A549 (cell line): ENCODE measurements around the gene PABPC3. TPM values are rescaled to one million over a fixed set of nuclear protein-coding genes. Genes with fewer than 3 reads are reported as not detected.

Experiments used
- ATAC-seq, 2 experiments: fragments of 200-7000 bp in 1 of 2; fragments of >200 bp in 1 of 2; cut with Nextera tagmentation in 1 of 2; cut with Tn5 transposase in 1 of 2; 3 replicates each; pipeline versions ENCODE4 v1.8.0 to v1.9.1; 2018 to 2020; ENCODE audit warnings: mild to moderate bottlenecking in 1 of 2, moderate library complexity in 1 of 2
- CTCF ChIA-PET: fragments of 300-600 bp; sonication (Branson Sonifier 250); formaldehyde crosslinking; extraction: SDS; loops from one replicate; lab custom pipeline; 2021; ENCODE audit warnings: antibody characterized with exemption, inconsistent platforms; lab: Yijun Ruan, JAX
- POLR2A ChIA-PET: fragments of 350-600 bp; formaldehyde crosslinking; extraction: SDS; loops from one replicate; lab custom pipeline; 2021; ENCODE audit warnings: antibody characterized with exemption, inconsistent platforms; lab: Yijun Ruan, JAX
- DNase-seq, 2 experiments: peaks; one replicate each; pipeline versions ENCODE4 v3.0.0 to v3.0.0-alpha.2; 2011 to 2016; ENCODE audit warnings: low read depth in 1 of 2, low spot score in 1 of 2
- FAIRE-seq: peaks from 2 replicates; lab custom pipeline; 2011; peaks lifted over from hg19 to GRCh38; lab: Jason Lieb, UNC
- H3K27ac ChIP-seq, 2 experiments: fragments of >200 bp; sonication (Bioruptor Twin); formaldehyde crosslinking; 3 replicates each; pipeline ENCODE4 v1.5.1; 2016 to 2017
- H3K4me1 ChIP-seq: fragments of >200 bp; sonication (Bioruptor Twin); formaldehyde crosslinking; 3 replicates; pipeline ENCODE4 v1.6.1; 2016
- H3K4me2 ChIP-seq: fragments of >200 bp; sonication (Bioruptor Twin); formaldehyde crosslinking; 3 replicates; pipeline ENCODE4 v1.6.1; 2016
- H3K4me3 ChIP-seq: fragments of >200 bp; sonication (Bioruptor Twin); formaldehyde crosslinking; 3 replicates; pipeline ENCODE4 v1.5.1; 2016
- H3K9me3 ChIP-seq: fragments of >200 bp; sonication (Bioruptor Twin); formaldehyde crosslinking; 3 replicates; pipeline ENCODE4 v1.6.1; 2016
- CBX2 ChIP-seq: fragments of 200-600 bp; sonication (generic); IDR thresholded peaks from 2 replicates; pipeline ENCODE4 v1.6.1; 2016; ENCODE audit warnings: low read depth, mild to moderate bottlenecking, borderline replicate concordance
- CBX8 ChIP-seq: fragments of 200-600 bp; sonication (generic); IDR thresholded peaks from 2 replicates; pipeline ENCODE4 v1.6.1; 2016
- EHF ChIP-seq: fragments of 250-450 bp; sonication (Bioruptor Pico); IDR thresholded peaks from 2 replicates; pipeline ENCODE4 v1.5.0; 2020; ENCODE audit warnings: mild to moderate bottlenecking
- FOSB ChIP-seq: fragments of 250-450 bp; sonication (Bioruptor Pico); IDR thresholded peaks from 2 replicates; pipeline ENCODE4 v1.5.0; 2020; ENCODE audit warnings: mild to moderate bottlenecking, moderate library complexity
- FOSL2 ChIP-seq, 2 experiments: fragments of 450-650 bp in 1 of 2; fragments of >200 bp in 1 of 2; sonication (Bioruptor Twin) in 1 of 2; formaldehyde crosslinking; IDR thresholded peaks; 2 replicates each; pipeline versions ENCODE4 v1.5.0 to v1.6.1; 2016 to 2020; ENCODE audit warnings: mild to moderate bottlenecking in 1 of 2, moderate library complexity in 1 of 2
- HDAC2 ChIP-seq: fragments of 200-600 bp; sonication (generic); IDR thresholded peaks from 2 replicates; pipeline ENCODE4 v1.6.1; 2016
- HEYL ChIP-seq: fragments of 250-450 bp; sonication (Bioruptor Pico); IDR thresholded peaks from 2 replicates; pipeline ENCODE4 v1.8.0; 2021; ENCODE audit warnings: mild to moderate bottlenecking, moderate library complexity
- HOXA7 ChIP-seq: fragments of 250-450 bp; sonication (Bioruptor Pico); IDR thresholded peaks from 2 replicates; pipeline ENCODE4 v1.5.0; 2020; ENCODE audit warnings: mild to moderate bottlenecking, moderate library complexity
- HOXB13 ChIP-seq: fragments of 250-450 bp; sonication (Bioruptor Pico); IDR thresholded peaks from 2 replicates; pipeline ENCODE4 v1.5.0; 2020; ENCODE audit warnings: low read depth, mild to moderate bottlenecking, moderate library complexity
- HOXB5 ChIP-seq: fragments of 250-450 bp; sonication (Bioruptor Pico); IDR thresholded peaks from 2 replicates; pipeline ENCODE4 v1.5.0; 2020; ENCODE audit warnings: mild to moderate bottlenecking, moderate library complexity
- JUN ChIP-seq, 2 experiments: fragments of >200 bp; sonication (Bioruptor Twin); formaldehyde crosslinking; IDR thresholded peaks; 2 replicates in 1 of 2; 3 replicates in 1 of 2; pipeline ENCODE4 v1.6.1; 2016 to 2017
- KDM5A ChIP-seq: fragments of 200-600 bp; sonication (generic); IDR thresholded peaks from 2 replicates; pipeline ENCODE4 v1.6.1; 2016; ENCODE audit warnings: antibody characterized with exemption, mild to moderate bottlenecking
- MAFK ChIP-seq: fragments of 450-650 bp; IDR thresholded peaks from 2 replicates; pipeline ENCODE4 v1.6.1; 2014; ENCODE audit not compliant: partially characterized antibody
- NPAS2 ChIP-seq: fragments of 250-450 bp; sonication (Bioruptor Pico); IDR thresholded peaks from 2 replicates; pipeline ENCODE4 v1.8.0; 2022; ENCODE audit warnings: mild to moderate bottlenecking, moderate library complexity, borderline replicate concordance
- PHF8 ChIP-seq: fragments of 200-600 bp; sonication (generic); IDR thresholded peaks from 2 replicates; pipeline ENCODE4 v1.6.1; 2016; ENCODE audit warnings: low read depth, mild to moderate bottlenecking, antibody characterized with exemption, moderate library complexity, borderline replicate concordance
- RAD21 ChIP-seq, 2 experiments: fragments of >200 bp in 1 of 2; sonication (Bioruptor Twin) in 1 of 2; formaldehyde crosslinking in 1 of 2; IDR thresholded peaks in 1 of 2; conservative IDR thresholded peaks in 1 of 2; 2 replicates in 1 of 2; 3 replicates in 1 of 2; pipeline ENCODE4 v1.6.1; 2012 to 2018; ENCODE audit warnings: inconsistent platforms in 1 of 2
- RARB ChIP-seq: fragments of 250-450 bp; sonication (Bioruptor Pico); IDR thresholded peaks from 2 replicates; pipeline ENCODE4 v1.8.0; 2021; ENCODE audit warnings: mild to moderate bottlenecking, moderate library complexity
- RFX5 ChIP-seq: fragments of 450-650 bp; IDR thresholded peaks from 2 replicates; pipeline ENCODE4 v1.7.1; 2014; ENCODE audit warnings: antibody characterized with exemption, mild to moderate bottlenecking, moderate library complexity
- RNF2 ChIP-seq: fragments of 200-600 bp; sonication (generic); IDR thresholded peaks from 2 replicates; pipeline ENCODE4 v1.6.1; 2016; ENCODE audit warnings: low read depth, mild to moderate bottlenecking, antibody characterized with exemption, moderate library complexity, borderline replicate concordance
- SMC3 ChIP-seq: fragments of >200 bp; sonication (Bioruptor Twin); formaldehyde crosslinking; IDR thresholded peaks from 3 replicates; pipeline ENCODE4 v1.6.1; 2018; ENCODE audit warnings: inconsistent platforms
- SREBF2 ChIP-seq: fragments of 450-650 bp; IDR thresholded peaks from 2 replicates; pipeline ENCODE4 v1.6.1; 2014; ENCODE audit warnings: mild to moderate bottlenecking, moderate library complexity
- TFCP2L1 ChIP-seq: fragments of 250-450 bp; sonication (Bioruptor Pico); IDR thresholded peaks from 2 replicates; pipeline ENCODE4 v1.5.0; 2021; ENCODE audit warnings: mild to moderate bottlenecking
- ZC3H11A ChIP-seq: fragments of 450-650 bp; IDR thresholded peaks from 2 replicates; pipeline ENCODE4 v1.6.1; 2014; ENCODE audit warnings: antibody characterized with exemption, mild to moderate bottlenecking
- ZFP36 ChIP-seq: fragments of 450-650 bp; IDR thresholded peaks from 2 replicates; pipeline ENCODE4 v1.6.1; 2014; ENCODE audit warnings: borderline replicate concordance; ENCODE audit not compliant: partially characterized antibody
- WGBS: methylation state at CpG from one replicate; pipeline ENCODE4 v1.1.6; 2017; ENCODE audit errors: missing lambda C conversion rate; 5-methylcytosine and 5-hydroxymethylcytosine counted together
- polyA minus RNA-seq: library from RNA; depleted of rRNA, polyadenylated mRNA; stranded (reverse); fragments of >200 nt; gene quantifications from 2 replicates; pipeline ENCODE4 v1.2.3, GENCODE V29; 2011; rRNA and poly(A)+ RNA removed
- polyA plus RNA-seq, 4 experiments: library from polyadenylated mRNA; depleted of rRNA in 3 of 4; stranded (reverse); fragments of >200 nt; fragmentation: RNase III in 1 of 4; extraction: RNeasy Plus Mini Kit Qiagen cat#74134 plus additional on column Dnase treatment in 1 of 4; gene quantifications; 2 replicates in 3 of 4; 3 replicates in 1 of 4; pipeline ENCODE4 v1.2.3, GENCODE V29; 2011 to 2017
- TF ChIP-seq, protein P1 (sequence below): IDR thresholded peaks from 2 replicates; pipeline ENCODE4 v1.6.1; 2012; ENCODE audit warnings: low read depth, borderline replicate concordance
- TF ChIP-seq, protein P2 (sequence below): fragments of 250-450 bp; sonication (Bioruptor Pico); IDR thresholded peaks from 2 replicates; pipeline ENCODE4 v1.5.0; 2021; ENCODE audit warnings: mild to moderate bottlenecking, moderate library complexity, borderline replicate concordance
- TF ChIP-seq, protein P3 (sequence below): fragments of >200 bp; sonication (Bioruptor Twin); formaldehyde crosslinking; IDR thresholded peaks from 3 replicates; pipeline ENCODE4 v1.6.1; 2016
- TF ChIP-seq, protein P4 (sequence below): IDR thresholded peaks from 2 replicates; pipeline ENCODE4 v1.6.1; 2012

The PABPC3 gene
- polyA plus RNA-seq (2011; rRNA removed): 0.39 and 0.42 TPM in 2 replicates
- 0.03 and 0.05 TPM in 2 replicates for polyA plus RNA-seq (2012; cell fraction: cytosol; rRNA removed)
- polyA plus RNA-seq (2012; cell fraction: nucleus; rRNA removed): 0.02 and 0.11 TPM in 2 replicates
- polyA plus RNA-seq (2017; fragmentation: RNase III; extraction: RNeasy Plus Mini Kit Qiagen cat#74134 plus additional on column Dnase treatment): 0.20 to 0.34 TPM (median 0.22 TPM) in 3 replicates
- 0.08 and 0.10 TPM in 2 replicates for polyA minus RNA-seq

DNA sequence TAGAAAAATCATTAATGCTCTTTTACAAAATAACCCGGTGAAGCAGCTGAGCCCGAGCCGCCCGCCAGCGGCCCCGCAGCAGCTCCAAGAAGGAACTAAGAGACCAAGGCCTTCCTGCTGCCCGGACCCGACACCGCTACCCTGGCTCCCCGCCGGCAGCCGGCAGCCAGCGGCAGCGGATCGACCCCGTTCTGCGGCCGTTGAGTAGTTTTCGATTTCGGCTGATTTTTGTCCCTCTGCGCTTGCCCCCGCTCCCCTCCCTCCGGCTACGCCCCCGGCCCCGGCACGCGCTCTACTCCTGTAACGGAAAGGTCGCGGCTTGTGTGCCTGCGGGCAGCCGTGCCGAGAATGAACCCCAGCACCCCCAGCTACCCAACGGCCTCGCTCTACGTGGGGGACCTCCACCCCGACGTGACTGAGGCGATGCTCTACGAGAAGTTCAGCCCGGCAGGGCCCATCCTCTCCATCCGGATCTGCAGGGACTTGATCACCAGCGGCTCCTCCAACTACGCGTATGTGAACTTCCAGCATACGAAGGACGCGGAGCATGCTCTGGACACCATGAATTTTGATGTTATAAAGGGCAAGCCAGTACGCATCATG, at the start of gene PABPC3:
Gene PABPC3 (plus strand): TSS at position 286 of the 603 bp plus-strand sequence. CDS start 63 bp downstream, at position 349.
- no peaks in the 10 kb centered on the region for H3K4me1 ChIP-seq
- no peak within 1 kb of the TSS for H3K4me2 ChIP-seq
- CTCF ChIA-PET: interaction anchor here (2.1 kb wide), 1 partner anchor 18 kb away, joined by 7 read pairs; no protein-coding TSS in a partner anchor
- WGBS: 67% methylated on average over 27 of the region's 50 CpGs
- ATAC-seq: no peak
- H3K9me3 ChIP-seq: no peaks in the 10 kb centered on the region
- no peak within 1 kb of the TSS for H3K4me3 ChIP-seq
- POLR2A ChIA-PET: no interaction called here
- FAIRE-seq: no peak
- no peak for TF ChIP-seq HEYL (CRISPR knock-in tag)
- TF ChIP-seq CBX8: no peak
- TF ChIP-seq HOXB5 (CRISPR knock-in tag): no peak
- no peak for TF ChIP-seq PHF8
- TF ChIP-seq, protein P1, sequence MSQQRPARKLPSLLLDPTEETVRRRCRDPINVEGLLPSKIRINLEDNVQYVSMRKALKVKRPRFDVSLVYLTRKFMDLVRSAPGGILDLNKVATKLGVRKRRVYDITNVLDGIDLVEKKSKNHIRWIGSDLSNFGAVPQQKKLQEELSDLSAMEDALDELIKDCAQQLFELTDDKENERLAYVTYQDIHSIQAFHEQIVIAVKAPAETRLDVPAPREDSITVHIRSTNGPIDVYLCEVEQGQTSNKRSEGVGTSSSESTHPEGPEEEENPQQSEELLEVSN: no peak
- no peak for TF ChIP-seq FOSB (CRISPR knock-in tag)
- TF ChIP-seq SMC3: no peak
- no peak for TF ChIP-seq HDAC2
- TF ChIP-seq, protein P2, sequence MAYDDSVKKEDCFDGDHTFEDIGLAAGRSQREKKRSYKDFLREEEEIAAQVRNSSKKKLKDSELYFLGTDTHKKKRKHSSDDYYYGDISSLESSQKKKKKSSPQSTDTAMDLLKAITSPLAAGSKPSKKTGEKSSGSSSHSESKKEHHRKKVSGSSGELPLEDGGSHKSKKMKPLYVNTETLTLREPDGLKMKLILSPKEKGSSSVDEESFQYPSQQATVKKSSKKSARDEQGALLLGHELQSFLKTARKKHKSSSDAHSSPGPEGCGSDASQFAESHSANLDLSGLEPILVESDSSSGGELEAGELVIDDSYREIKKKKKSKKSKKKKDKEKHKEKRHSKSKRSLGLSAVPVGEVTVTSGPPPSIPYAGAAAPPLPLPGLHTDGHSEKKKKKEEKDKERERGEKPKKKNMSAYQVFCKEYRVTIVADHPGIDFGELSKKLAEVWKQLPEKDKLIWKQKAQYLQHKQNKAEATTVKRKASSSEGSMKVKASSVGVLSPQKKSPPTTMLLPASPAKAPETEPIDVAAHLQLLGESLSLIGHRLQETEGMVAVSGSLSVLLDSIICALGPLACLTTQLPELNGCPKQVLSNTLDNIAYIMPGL: no peak
- TF ChIP-seq TFCP2L1 (CRISPR knock-in tag): no peak
- no peak for TF ChIP-seq RNF2
- no peak for TF ChIP-seq EHF (CRISPR knock-in tag)
- no peak for TF ChIP-seq SREBF2
- TF ChIP-seq, all 56 proteins: peak for 0
- H3K27ac ChIP-seq: no peak within 1 kb of the TSS
- no peak for DNase-seq

DNA sequence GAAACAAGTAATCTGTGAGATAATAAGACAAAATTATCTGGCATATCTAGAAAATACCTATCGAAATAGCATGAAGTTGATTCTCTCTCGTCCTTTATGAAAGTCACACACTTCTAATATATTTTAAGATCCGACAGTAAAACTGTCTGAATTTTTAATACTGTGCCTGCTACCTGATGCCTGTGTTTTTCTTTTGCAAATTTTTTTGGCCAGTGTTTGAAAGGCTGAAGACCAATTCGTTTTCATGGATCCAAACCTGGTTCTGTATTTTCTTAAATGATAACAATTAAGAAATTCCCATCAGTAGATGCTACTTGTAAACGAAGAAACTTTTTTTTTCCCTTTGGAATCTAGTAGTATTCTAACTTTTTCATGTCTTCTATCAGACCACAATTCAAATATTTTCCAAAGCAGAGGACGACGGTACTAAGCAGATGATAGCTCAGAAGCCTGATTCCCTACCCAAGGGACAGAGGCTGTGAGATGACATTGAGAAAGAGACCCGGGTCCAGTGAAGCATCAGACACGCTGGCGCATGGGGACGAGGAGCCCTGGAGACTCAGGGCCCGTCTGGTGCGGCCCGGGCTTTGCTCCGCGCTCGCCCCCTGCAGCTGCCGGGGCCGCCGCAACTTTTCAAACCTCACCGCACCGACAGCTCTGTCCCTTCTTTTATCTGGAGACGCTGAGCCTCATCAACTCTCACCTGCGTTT, 49.5 kb upstream of the PABPC3 start:
- 8% methylated on average over 14 of the region's 24 CpGs for WGBS
- ChIA-PET POLR2A (no interaction called here), CTCF (no interaction called here)
- H3K27ac ChIP-seq: no peak overlapping the region
- H3K4me2 ChIP-seq: peak overlapping the region; percentile 92
- ATAC-seq (peak; percentile 54 to 69; a peak in 3 of 6 replicates), DNase-seq (no peak), FAIRE-seq (no peak)
- TF ChIP-seq RFX5: no peak
- TF ChIP-seq TFCP2L1 (CRISPR knock-in tag): no peak
- no peak for TF ChIP-seq JUN (IDR thresholded peaks at IDR 0.05)
- TF ChIP-seq RNF2: 0 out of 2 replicates have a peak, but pooled peaks have one; percentile 84
- TF ChIP-seq, protein P2: no peak
- TF ChIP-seq ZC3H11A: no peak
- no peak for TF ChIP-seq HOXA7
- no peak for TF ChIP-seq RARB
- TF ChIP-seq RAD21 (conservative IDR thresholded peaks at IDR 0.05 in 1 of 2, IDR thresholded peaks at IDR 0.05 in 1 of 2): no peak
- no peak for TF ChIP-seq FOSL2 (IDR thresholded peaks at IDR 0.05)
- no peak for TF ChIP-seq FOSL2 (CRISPR knock-in tag; IDR thresholded peaks at IDR 0.05)
- no peak for TF ChIP-seq NPAS2
- TF ChIP-seq, protein P3, sequence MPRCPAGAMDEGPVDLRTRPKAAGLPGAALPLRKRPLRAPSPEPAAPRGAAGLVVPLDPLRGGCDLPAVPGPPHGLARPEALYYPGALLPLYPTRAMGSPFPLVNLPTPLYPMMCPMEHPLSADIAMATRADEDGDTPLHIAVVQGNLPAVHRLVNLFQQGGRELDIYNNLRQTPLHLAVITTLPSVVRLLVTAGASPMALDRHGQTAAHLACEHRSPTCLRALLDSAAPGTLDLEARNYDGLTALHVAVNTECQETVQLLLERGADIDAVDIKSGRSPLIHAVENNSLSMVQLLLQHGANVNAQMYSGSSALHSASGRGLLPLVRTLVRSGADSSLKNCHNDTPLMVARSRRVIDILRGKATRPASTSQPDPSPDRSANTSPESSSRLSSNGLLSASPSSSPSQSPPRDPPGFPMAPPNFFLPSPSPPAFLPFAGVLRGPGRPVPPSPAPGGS: no peak
- peak; percentile 93 for TF ChIP-seq CBX8
- TF ChIP-seq CBX2: no peak
- TF ChIP-seq, protein P4, sequence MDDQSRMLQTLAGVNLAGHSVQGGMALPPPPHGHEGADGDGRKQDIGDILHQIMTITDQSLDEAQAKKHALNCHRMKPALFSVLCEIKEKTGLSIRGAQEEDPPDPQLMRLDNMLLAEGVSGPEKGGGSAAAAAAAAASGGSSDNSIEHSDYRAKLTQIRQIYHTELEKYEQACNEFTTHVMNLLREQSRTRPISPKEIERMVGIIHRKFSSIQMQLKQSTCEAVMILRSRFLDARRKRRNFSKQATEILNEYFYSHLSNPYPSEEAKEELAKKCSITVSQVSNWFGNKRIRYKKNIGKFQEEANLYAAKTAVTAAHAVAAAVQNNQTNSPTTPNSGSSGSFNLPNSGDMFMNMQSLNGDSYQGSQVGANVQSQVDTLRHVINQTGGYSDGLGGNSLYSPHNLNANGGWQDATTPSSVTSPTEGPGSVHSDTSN: no peak
- peak; percentile 1 for TF ChIP-seq ZFP36
- no peak for TF ChIP-seq KDM5A
- no peak for TF ChIP-seq MAFK
- no peak for TF ChIP-seq HOXB13 (CRISPR knock-in tag)
- H3K4me3 ChIP-seq: peak overlapping the region; percentile 40; the same call in 2 of the 3 replicates
- no peaks in the 10 kb centered on the region for H3K4me1 ChIP-seq
- H3K9me3 ChIP-seq: peaks cover 8% of the 10 kb centered on the region; the same call in 1 of the 3 replicates
